DOHH2 (cell line): ENCODE data around the gene SEPTIN11.

Experiments
- H3F3A ChIP-seq: fragments of 200-600 bp; sonication (generic), shearing (Covaris generic); 2 replicates; pipeline ENCODE4 v1.6.0; 2016; ENCODE audit warnings: antibody characterized with exemption, mild to moderate bottlenecking; ENCODE audit not compliant: control insufficient read depth, insufficient read depth
- H3K27ac ChIP-seq: fragments of 200-600 bp; sonication (generic); 2 replicates; pipeline ENCODE4 v1.5.1; 2014; ENCODE audit warnings: low read depth, mild to moderate bottlenecking, low read length, moderate library complexity
- H3K27me3 ChIP-seq: fragments of 200-600 bp; sonication (generic); 2 replicates; pipeline ENCODE4 v1.6.1; 2014; ENCODE audit warnings: mild to moderate bottlenecking, low read length, mixed read lengths; ENCODE audit not compliant: control insufficient read depth
- H3K36me3 ChIP-seq: fragments of 200-600 bp; sonication (generic); 2 replicates; pipeline ENCODE4 v1.6.1; 2014; ENCODE audit warnings: mild to moderate bottlenecking, low read length, moderate library complexity, mixed read lengths; ENCODE audit not compliant: control insufficient read depth
- H3K4me1 ChIP-seq: fragments of 200-600 bp; sonication (generic); 2 replicates; pipeline ENCODE4 v1.6.1; 2014; ENCODE audit warnings: mild to moderate bottlenecking, low read length, mixed read lengths; ENCODE audit not compliant: control insufficient read depth
- H3K4me2 ChIP-seq: fragments of 200-600 bp; sonication (generic); 2 replicates; pipeline ENCODE4 v1.6.0; 2014; ENCODE audit warnings: mild to moderate bottlenecking, low read length, moderate library complexity
- H3K4me3 ChIP-seq: fragments of 200-600 bp; sonication (generic); 2 replicates; pipeline ENCODE4 v1.5.1; 2014; ENCODE audit warnings: mild to moderate bottlenecking, low read length, mixed read lengths
- H3K79me2 ChIP-seq: fragments of 200-600 bp; sonication (generic); 2 replicates; pipeline ENCODE4 v1.6.1; 2014; ENCODE audit warnings: mild to moderate bottlenecking, low read length, mixed read lengths; ENCODE audit not compliant: control insufficient read depth
- H3K9me2 ChIP-seq: fragments of 200-600 bp; sonication (generic); replicated peaks from 2 replicates; pipeline ENCODE4 v1.6.1; 2014; ENCODE audit warnings: mild to moderate bottlenecking, low read length, mixed read lengths; ENCODE audit not compliant: control insufficient read depth
- H3K9me3 ChIP-seq: fragments of 200-600 bp; sonication (generic); 2 replicates; pipeline ENCODE4 v1.6.1; 2014; ENCODE audit warnings: antibody characterized with exemption, low read length, mixed read lengths; ENCODE audit not compliant: control insufficient read depth, insufficient read depth
- H4K20me1 ChIP-seq: fragments of 200-600 bp; sonication (generic); 2 replicates; pipeline ENCODE4 v1.6.0; 2014; ENCODE audit warnings: low read depth, mild to moderate bottlenecking, antibody characterized with exemption, low read length, moderate library complexity; ENCODE audit not compliant: control insufficient read depth, insufficient read depth
- EZH2phosphoT487 ChIP-seq: fragments of 200-600 bp; sonication (generic); IDR thresholded peaks from 2 replicates; pipeline ENCODE4 v1.6.1; 2017; ENCODE audit warnings: borderline replicate concordance, mild to moderate bottlenecking, antibody characterized with exemption, low read length, moderate library complexity, mixed read lengths
- TF ChIP-seq, protein P1 (sequence below): fragments of 200-600 bp; sonication (generic); IDR thresholded peaks from one replicate; pipeline ENCODE4 v1.5.1; 2014; ENCODE audit warnings: antibody characterized with exemption, mild to moderate bottlenecking, low read depth, low read length; ENCODE audit not compliant: poor library complexity, severe bottlenecking

The SEPTIN11 gene

DNA sequence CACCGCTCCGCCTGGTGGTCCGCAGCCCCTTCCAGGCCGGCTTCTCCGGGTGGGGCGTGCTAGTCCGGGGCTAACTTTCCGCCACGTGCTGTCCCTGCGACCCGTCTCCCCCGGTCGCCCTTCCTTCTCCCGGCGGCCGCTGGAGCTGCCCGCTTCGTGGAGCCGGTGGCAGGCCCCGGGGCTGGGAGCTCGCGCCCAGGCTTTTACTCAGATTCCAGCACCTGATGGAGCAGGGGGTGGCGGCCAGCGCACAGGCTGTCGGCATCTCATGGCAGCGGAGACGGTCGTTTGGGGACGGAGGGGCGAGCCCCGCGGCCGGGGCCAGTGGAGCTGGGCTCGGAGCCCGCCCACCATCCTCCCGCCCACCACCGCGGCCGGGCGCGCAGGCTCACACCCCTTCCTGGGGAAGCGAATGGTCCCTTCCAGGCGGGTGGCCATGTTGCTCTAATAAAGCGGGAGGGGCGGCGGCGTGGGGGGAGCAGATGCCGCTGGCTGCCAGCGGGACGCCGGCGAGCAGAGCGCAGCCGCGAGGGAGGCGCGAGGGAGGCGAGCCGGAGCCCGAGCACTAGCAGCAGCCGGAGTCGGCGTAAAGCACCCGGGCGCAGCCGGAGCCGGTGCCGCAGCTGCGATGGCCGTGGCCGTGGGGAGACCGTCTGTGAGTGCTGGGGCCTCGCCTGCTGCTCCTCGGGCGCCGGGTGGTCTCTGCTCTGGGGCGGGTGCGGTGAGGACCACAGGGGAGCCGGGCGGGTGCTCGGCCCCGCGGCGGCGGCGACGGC lies at the start of gene SEPTIN11:
Gene SEPTIN11 (plus strand): TSS at position 477 of the 776 bp plus-strand sequence. CDS start 152 bp downstream, at position 629.
- no peaks in the 10 kb centered on the region for H3F3A ChIP-seq
- H3K9me3 ChIP-seq, result no peaks in the 10 kb centered on the region
- H3K4me1 ChIP-seq, result peaks cover 16% of the 10 kb centered on the region
- H4K20me1 ChIP-seq, result peaks cover 6% of the 10 kb centered on the region; the same call in 1 of the 2 replicates
- H3K4me3 ChIP-seq, result peak within 1 kb of the TSS; percentile 97
- TF ChIP-seq, protein P1, sequence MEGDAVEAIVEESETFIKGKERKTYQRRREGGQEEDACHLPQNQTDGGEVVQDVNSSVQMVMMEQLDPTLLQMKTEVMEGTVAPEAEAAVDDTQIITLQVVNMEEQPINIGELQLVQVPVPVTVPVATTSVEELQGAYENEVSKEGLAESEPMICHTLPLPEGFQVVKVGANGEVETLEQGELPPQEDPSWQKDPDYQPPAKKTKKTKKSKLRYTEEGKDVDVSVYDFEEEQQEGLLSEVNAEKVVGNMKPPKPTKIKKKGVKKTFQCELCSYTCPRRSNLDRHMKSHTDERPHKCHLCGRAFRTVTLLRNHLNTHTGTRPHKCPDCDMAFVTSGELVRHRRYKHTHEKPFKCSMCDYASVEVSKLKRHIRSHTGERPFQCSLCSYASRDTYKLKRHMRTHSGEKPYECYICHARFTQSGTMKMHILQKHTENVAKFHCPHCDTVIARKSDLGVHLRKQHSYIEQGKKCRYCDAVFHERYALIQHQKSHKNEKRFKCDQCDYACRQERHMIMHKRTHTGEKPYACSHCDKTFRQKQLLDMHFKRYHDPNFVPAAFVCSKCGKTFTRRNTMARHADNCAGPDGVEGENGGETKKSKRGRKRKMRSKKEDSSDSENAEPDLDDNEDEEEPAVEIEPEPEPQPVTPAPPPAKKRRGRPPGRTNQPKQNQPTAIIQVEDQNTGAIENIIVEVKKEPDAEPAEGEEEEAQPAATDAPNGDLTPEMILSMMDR, result no peak
- TF ChIP-seq EZH2phosphoT487, result no peak
- peaks cover 49% of the 10 kb centered on the region for H3K79me2 ChIP-seq
- H3K27me3 ChIP-seq, result no peaks in the 10 kb centered on the region
- no peaks in the 10 kb centered on the region for H3K9me2 ChIP-seq
- H3K36me3 ChIP-seq, result no peaks in the 10 kb centered on the region
- peak within 1 kb of the TSS; percentile 78 for H3K4me2 ChIP-seq
- H3K27ac ChIP-seq, result peak within 1 kb of the TSS; percentile 23

DNA sequence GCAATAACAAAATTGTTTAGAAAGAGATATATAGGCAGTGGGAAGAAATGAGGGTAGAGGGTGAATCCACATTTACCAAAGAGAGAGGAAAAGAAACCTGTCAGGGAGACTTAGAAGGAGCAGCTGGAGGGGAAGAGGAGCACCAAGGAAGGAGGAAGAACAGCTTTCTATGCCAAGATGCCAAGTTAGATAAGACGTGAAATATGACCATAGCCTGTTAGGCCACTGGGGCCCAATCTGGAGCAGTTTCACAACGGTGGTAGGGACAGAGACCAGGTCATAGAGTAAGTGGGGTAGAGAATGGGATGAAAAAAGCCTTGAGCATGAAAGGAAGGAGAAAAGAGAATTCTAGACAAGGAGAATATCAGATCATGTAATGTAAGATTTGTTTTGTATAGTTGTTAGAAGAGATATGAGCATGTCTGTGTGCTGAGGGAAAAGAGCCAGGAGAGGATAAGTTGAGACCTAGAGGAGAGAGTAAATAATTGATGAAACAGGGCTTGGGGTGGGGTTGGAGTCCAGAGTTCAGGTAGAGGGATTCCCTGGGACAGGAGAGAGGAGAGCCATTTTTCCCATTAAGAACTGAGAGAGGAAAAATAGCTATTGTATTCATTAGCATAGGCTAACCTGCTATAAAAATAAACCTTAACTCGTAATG lies 47.2 kb upstream of the SEPTIN11 start:
- H3K79me2 ChIP-seq, result no peaks in the 10 kb centered on the region
- H3K4me2 ChIP-seq, result no peak overlapping the region
- no peak for TF ChIP-seq EZH2phosphoT487
- TF ChIP-seq, protein P1, result no peak
- no peaks in the 10 kb centered on the region for H3K36me3 ChIP-seq
- H3K27ac ChIP-seq, result no peak overlapping the region
- H3K9me3 ChIP-seq, result no peaks in the 10 kb centered on the region
- H3K9me2 ChIP-seq, result no peaks in the 10 kb centered on the region
- H3F3A ChIP-seq, result no peaks in the 10 kb centered on the region
- no peaks in the 10 kb centered on the region for H3K4me1 ChIP-seq
- no peak overlapping the region for H3K4me3 ChIP-seq
- no peaks in the 10 kb centered on the region for H4K20me1 ChIP-seq
- no peaks in the 10 kb centered on the region for H3K27me3 ChIP-seq

DNA sequence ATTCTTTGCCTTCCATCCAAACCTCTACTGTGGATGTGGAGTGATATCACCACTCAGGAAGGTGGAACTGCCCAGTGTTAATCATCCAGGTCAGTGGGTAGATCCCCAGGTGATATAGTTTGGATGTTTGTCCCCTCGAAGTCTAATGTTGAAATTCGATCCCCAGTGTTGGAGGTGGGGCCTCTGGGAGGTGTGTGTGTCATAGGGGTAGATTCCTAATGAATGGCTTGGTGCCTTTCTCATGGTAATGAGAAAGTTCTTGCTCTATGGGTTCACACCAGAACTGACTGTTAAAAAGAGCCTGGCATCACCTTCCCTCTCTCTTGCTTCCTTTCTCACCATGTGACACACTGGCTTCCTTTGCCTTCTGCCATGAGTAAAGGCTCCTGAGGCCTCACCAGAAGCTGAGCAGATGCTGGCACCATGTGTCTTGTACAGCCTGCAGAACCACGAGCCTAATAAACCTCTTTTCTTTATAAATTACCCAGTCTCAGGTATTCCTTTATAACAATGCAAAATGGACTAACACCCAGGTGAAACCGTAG lies 44.8 kb upstream of the SEPTIN11 start:
- H3K79me2 ChIP-seq, result no peaks in the 10 kb centered on the region
- H3K9me2 ChIP-seq, result no peaks in the 10 kb centered on the region
- H3K9me3 ChIP-seq, result no peaks in the 10 kb centered on the region
- H3F3A ChIP-seq, result no peaks in the 10 kb centered on the region
- H4K20me1 ChIP-seq, result no peaks in the 10 kb centered on the region
- H3K4me1 ChIP-seq, result no peaks in the 10 kb centered on the region
- H3K27me3 ChIP-seq, result peaks cover 9% of the 10 kb centered on the region; the same call in 1 of the 2 replicates
- TF ChIP-seq EZH2phosphoT487, result no peak
- TF ChIP-seq, protein P1, result no peak
- no peaks in the 10 kb centered on the region for H3K36me3 ChIP-seq
- H3K4me3 ChIP-seq, result no peak overlapping the region
- H3K27ac ChIP-seq, result no peak overlapping the region
- H3K4me2 ChIP-seq, result no peak overlapping the region
